HT1080 (cell line): Measurements from ENCODE around the gene SPPL2B. TPM values are rescaled to one million over a fixed set of nuclear protein-coding genes. Genes with fewer than 3 reads are reported as not detected.
A peak's percentile ranks its signal among the peaks of the same experiment; 100 is the strongest.
"Not testable (repeated sequence)": the region's sequence is repeated elsewhere in the genome, so short reads cannot be mapped to it uniquely, and the experiment has no call there.

Experiments
- DNase-seq: peaks from one replicate; pipeline ENCODE4 v3.0.0-alpha.2; 2015; ENCODE audit warnings: low read depth
- polyA plus RNA-seq, 2 experiments: library from polyadenylated mRNA; depleted of rRNA; stranded (reverse); fragments of >200 nt; gene quantifications; 2 replicates each; pipeline ENCODE4 v1.2.3, GENCODE V29; 2015
- total RNA-seq: library from RNA; depleted of rRNA; stranded (reverse); fragments of >200 nt; shearing (Covaris generic); gene quantifications from 2 replicates; pipeline ENCODE4 v1.2.3, GENCODE V29; 2014; rRNA removed

The SPPL2B gene, protein sequence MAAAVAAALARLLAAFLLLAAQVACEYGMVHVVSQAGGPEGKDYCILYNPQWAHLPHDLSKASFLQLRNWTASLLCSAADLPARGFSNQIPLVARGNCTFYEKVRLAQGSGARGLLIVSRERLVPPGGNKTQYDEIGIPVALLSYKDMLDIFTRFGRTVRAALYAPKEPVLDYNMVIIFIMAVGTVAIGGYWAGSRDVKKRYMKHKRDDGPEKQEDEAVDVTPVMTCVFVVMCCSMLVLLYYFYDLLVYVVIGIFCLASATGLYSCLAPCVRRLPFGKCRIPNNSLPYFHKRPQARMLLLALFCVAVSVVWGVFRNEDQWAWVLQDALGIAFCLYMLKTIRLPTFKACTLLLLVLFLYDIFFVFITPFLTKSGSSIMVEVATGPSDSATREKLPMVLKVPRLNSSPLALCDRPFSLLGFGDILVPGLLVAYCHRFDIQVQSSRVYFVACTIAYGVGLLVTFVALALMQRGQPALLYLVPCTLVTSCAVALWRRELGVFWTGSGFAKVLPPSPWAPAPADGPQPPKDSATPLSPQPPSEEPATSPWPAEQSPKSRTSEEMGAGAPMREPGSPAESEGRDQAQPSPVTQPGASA
- total RNA-seq = 13.4 and 16.2 TPM in 2 replicates
- 11.5 and 15.0 TPM in 2 replicates for polyA plus RNA-seq (2015; cell fraction: cytosol; rRNA removed)
- 161 and 165 TPM in 2 replicates for polyA plus RNA-seq (2015; cell fraction: nucleus; rRNA removed)

GRCh38 chr19:2328401-2329148, at the start of gene SPPL2B, which contains the start of gene LSM7:
Gene SPPL2B, plus strand, starts transcription at chr19:2328684. Its CDS starts 26 bp downstream, at chr19:2328710.
Gene LSM7, minus strand, starts transcription at chr19:2328586. Its CDS starts 20 bp downstream, at chr19:2328566.
- peak; percentile 79 for DNase-seq

GRCh38 chr19:2280633-2281264, 47.7 kb upstream of the SPPL2B start:
- no peak for DNase-seq

DNA sequence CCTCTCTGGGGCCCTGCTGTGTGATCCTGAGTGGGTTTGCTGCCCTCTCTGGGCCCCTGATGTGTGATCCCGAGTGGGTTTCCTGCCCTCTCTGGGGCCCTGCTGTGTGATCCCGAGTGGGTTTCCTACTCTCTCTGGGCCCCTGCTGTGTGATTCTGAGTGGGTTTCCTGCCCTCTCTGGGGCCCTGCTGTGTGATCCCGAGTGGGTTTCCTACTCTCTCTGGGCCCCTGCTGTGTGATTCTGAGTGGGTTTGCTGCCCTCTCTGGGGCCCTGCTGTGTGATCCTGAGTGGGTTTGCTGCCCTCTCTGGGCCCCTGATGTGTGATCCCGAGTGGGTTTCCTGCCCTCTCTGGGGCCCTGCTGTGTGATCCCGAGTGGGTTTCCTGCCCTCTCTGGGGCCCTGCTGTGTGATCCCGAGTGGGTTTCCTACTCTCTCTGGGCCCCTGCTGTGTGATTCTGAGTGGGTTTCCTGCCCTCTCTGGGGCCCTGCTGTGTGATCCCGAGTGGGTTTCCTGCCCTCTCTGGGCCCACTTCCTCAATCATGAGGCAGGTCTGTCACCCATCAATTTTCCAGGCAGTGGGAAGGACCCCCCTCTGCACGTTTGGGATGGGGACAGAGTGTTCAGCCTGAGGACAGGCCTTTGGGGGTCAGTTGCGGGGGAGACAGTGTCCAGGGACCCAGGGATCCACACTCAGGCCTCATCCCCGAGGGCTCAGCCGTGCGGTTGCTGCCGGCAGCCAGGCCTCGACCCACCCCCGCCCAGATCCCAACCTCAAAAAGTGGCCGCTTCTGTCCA, 47.0 kb upstream of the SPPL2B start:
- DNase-seq = not testable (repeated sequence)

DNA sequence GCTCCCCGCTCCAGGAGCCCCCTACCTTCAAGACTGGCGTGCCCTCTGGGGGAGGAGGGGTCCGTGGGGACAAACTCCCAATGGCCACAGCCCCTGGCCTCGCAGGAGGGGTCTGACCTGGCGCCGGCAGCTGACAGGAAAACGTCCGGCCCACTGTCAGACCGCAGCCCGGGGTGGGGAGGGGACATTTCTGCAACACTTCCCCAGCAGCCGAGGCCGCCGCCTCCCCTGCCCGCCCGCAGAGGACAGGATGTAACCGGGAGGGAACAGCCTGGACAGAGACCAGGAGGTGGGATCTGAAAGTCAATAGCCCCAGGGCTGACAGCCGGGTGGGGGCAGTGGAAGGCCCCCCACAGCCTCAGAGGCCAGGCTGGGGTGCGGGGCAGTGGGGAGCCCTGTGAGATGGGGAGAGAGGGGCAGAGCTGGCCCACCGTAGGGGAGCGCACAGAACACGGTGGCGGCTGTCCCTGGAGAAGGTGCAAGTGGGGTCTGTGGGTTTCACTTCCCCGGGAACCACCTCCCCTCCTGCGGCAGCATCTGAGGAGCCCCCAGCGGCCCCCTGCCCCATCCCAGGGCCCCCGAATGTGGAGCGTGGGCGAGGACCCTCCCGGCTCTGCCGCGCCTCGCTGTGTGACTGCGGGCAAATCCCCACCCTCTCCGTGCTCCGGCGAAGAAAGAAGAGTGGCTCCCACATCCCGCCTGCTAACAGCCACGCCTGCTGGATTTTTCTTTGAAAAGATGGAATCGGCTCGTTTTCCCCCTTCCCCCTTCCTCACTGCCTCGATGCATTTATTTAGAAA, 46.2 kb upstream of the SPPL2B start, which contains the start of gene PEAK3:
PEAK3 (minus strand) TSS at position 114 of the 800 bp plus-strand sequence. CDS start 1,244 bp downstream, outside the sequence.
- DNase-seq = peak; percentile 63

- DNase-seq = no peak
Observed at GRCh38 chr19:2282862-2283237, 45.6 kb upstream of the SPPL2B start.

GRCh38 chr19:2283835-2284507, 44.5 kb upstream of the SPPL2B start:
- DNase-seq = no peak

- no peak for DNase-seq
Observed at GRCh38 chr19:2286402-2287140, 41.9 kb upstream of the SPPL2B start.

- DNase-seq = no peak
Observed at GRCh38 chr19:2287585-2288337, 40.7 kb upstream of the SPPL2B start.

GRCh38 chr19:2288338-2288817, 40.1 kb upstream of the SPPL2B start:
- DNase-seq = no peak

- no peak for DNase-seq
Observed at GRCh38 chr19:2288818-2289713, 39.4 kb upstream of the SPPL2B start.

- DNase-seq = no peak
Observed at GRCh38 chr19:2289714-2290435, 38.6 kb upstream of the SPPL2B start.

GRCh38 chr19:2290441-2291184, 37.9 kb upstream of the SPPL2B start:
- DNase-seq = no peak

DNA sequence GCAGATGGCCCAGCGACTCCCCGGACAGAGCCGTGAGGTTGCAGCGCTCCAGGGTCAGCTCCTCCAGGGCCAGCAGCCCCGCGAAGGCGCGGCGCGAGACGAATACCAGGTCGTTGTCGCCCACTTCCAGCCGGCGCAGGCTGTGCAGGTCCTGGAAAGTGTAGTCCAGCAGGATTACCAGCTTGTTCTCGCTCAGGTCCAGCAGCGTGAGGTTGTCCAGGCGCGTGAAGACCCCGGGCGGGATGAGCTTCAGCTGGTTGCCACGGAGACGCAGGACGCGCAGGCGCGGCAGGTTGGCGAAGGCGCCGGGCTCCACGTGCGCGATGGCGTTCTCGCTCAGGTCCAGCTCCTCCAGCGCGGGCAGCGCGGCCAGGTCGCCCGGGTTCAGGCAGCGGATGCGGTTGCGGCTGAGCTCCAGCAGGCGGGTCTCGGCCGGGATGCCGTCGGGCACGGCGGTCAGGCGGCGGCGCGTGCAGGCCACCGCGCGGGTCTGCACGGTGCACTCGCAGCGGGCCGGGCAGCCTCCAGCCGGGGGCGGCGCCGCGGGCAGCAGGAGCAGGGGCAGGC, 37.2 kb upstream of the SPPL2B start:
- no peak for DNase-seq

DNA sequence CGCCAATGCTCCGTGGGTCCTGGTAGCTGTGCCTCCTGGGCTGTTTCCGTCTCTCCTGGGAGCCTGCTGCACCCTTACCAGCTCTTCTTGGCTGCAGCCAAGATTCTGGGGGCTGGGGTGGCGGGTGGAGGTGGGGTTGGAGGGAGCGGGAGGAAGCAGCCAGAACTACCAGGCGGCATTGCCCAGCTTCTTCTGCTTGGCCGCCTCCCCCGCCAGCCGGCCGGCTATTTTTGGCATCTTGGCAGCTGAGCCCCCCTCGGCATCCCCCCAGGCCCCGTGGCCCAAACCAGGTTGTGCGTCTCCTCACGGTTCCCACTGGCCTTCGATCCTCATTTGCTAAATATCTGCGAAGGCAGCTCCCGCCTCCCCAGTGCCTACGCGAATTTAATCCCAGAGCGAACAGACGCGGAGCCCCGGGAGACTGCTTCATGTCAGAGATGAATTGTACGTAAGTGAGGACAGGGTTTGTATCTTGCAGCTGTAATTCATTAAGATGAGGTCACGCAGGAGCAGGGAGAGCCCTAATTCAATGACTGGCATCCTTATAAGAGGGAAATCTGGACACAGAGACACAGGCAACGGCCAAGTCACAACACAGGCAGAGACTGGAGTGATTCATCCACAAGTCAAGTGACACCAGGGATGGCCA, 33.7 kb upstream of the SPPL2B start:
- no peak for DNase-seq
